Osteoblast (primary cell): ENCODE results near the gene CDK5RAP2. TPM values are rescaled to one million over a fixed set of nuclear protein-coding genes. Genes with fewer than 3 reads are reported as not detected.
"Not testable (repeated sequence)": the region's sequence is repeated elsewhere in the genome, so short reads cannot be mapped to it uniquely, and the experiment has no call there.

Experiments used
- DNase-seq: peaks from one replicate; pipeline ENCODE4 v3.0.0; 2011; ENCODE audit warnings: low spot score, mixed read lengths; ENCODE audit not compliant: insufficient read length; ENCODE audit errors: missing footprints
- H2AFZ ChIP-seq: 2 replicates; pipeline ENCODE4 v1.6.0; 2011; ENCODE audit warnings: mild to moderate bottlenecking, low read length
- H3K27ac ChIP-seq: 2 replicates; pipeline ENCODE4 v1.5.1; 2011; ENCODE audit warnings: mild to moderate bottlenecking, low read depth, low read length, moderate library complexity
- H3K27me3 ChIP-seq: 2 replicates; pipeline ENCODE4 v1.6.0; 2012; ENCODE audit warnings: mild to moderate bottlenecking, control low read depth, inconsistent platforms, low read length, moderate library complexity; ENCODE audit not compliant: insufficient read depth
- H3K36me3 ChIP-seq: 2 replicates; pipeline ENCODE4 v1.5.1; 2011; ENCODE audit warnings: mild to moderate bottlenecking, low read length, control low read depth, moderate library complexity; ENCODE audit not compliant: insufficient read depth
- H3K4me1 ChIP-seq: 2 replicates; pipeline ENCODE4 v1.5.1; 2011; ENCODE audit warnings: mild to moderate bottlenecking, low read length, control low read depth, moderate library complexity; ENCODE audit not compliant: insufficient read depth
- H3K4me2 ChIP-seq: 2 replicates; pipeline ENCODE4 v1.6.0; 2011; ENCODE audit warnings: mild to moderate bottlenecking, low read length; ENCODE audit not compliant: insufficient read depth
- H3K4me3 ChIP-seq: fragments of 200-600 bp; sonication (generic); 3 replicates; pipeline ENCODE4 v1.5.1; 2012; ENCODE audit warnings: mild to moderate bottlenecking, low read length, inconsistent platforms; ENCODE audit not compliant: insufficient read depth
- H3K79me2 ChIP-seq: 2 replicates; pipeline ENCODE4 v1.6.0; 2012; ENCODE audit warnings: mild to moderate bottlenecking, low read length, control low read depth, inconsistent platforms; ENCODE audit not compliant: insufficient read depth
- H3K9me3 ChIP-seq: 2 replicates; pipeline ENCODE4 v1.5.1; 2011; ENCODE audit warnings: low read depth, low read length, control low read depth
- H4K20me1 ChIP-seq: 2 replicates; pipeline ENCODE4 v1.6.0; 2012; ENCODE audit warnings: mild to moderate bottlenecking, low read length, control low read depth; ENCODE audit not compliant: insufficient read depth
- CTCF ChIP-seq: IDR thresholded peaks from 2 replicates; pipeline ENCODE4 v1.5.1; 2011; ENCODE audit warnings: mild to moderate bottlenecking, low read depth, low read length, moderate library complexity; ENCODE audit errors: extremely low read depth
- total RNA-seq: library from RNA; depleted of rRNA; stranded (reverse); fragments of >200 nt; gene quantifications from 2 replicates; pipeline ENCODE4 v1.2.3, GENCODE V29; 2012

Gene CDK5RAP2
- total RNA-seq, 1 donor = 59.7 TPM

GRCh38 chr9:120524038-120524437 lies 55.9 kb downstream of the CDK5RAP2 start:
- Histone ChIP-seq H3K27ac (no peak overlapping the region), H3K9me3 (no peaks in the 10 kb centered on the region), H4K20me1 (no peaks in the 10 kb centered on the region), H3K27me3 (no peaks in the 10 kb centered on the region), H3K4me2 (no peak overlapping the region), H2AFZ (no peak overlapping the region), H3K4me3 (no peak overlapping the region), H3K4me1 (no peaks in the 10 kb centered on the region), H3K79me2 (no peaks in the 10 kb centered on the region), H3K36me3 (peaks cover 46% of the 10 kb centered on the region)
- TF ChIP-seq CTCF = no peak
- DNase-seq = no peak

GRCh38 chr9:120522558-120522957 lies 57.4 kb downstream of the CDK5RAP2 start:
- Histone ChIP-seq H3K4me2 (no peak overlapping the region), H3K4me3 (no peak overlapping the region), H4K20me1 (no peaks in the 10 kb centered on the region), H3K4me1 (no peaks in the 10 kb centered on the region), H3K9me3 (no peaks in the 10 kb centered on the region), H3K79me2 (no peaks in the 10 kb centered on the region), H3K36me3 (peaks cover 38% of the 10 kb centered on the region), H3K27ac (no peak overlapping the region), H2AFZ (no peak overlapping the region), H3K27me3 (no peaks in the 10 kb centered on the region)
- DNase-seq = no peak
- TF ChIP-seq CTCF = no peak

DNA sequence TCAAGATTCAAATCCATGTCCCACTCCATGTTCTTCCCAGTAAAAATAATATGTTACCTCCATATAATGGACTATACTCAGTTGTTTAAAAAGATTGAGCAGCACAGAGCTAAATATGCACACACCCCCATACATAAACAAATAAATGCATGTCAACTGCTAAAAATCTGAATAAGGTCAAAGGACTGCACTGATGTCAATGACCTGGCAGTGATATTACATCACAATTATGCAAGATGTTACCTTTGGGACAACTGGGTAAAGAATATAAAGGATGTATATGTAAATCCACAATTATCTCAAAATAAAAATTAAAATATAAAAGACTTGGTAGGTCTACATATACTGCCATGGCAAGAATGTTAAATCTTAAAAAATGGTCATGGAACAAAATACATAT lies 57.9 kb downstream of the CDK5RAP2 start:
- no peaks in the 10 kb centered on the region for H4K20me1 ChIP-seq
- H2AFZ ChIP-seq = no peak overlapping the region
- H3K9me3 ChIP-seq = no peaks in the 10 kb centered on the region
- no peak for TF ChIP-seq CTCF
- H3K27me3 ChIP-seq = no peaks in the 10 kb centered on the region
- no peak overlapping the region for H3K27ac ChIP-seq
- H3K36me3 ChIP-seq = peaks cover 35% of the 10 kb centered on the region
- no peak for DNase-seq
- H3K4me1 ChIP-seq = no peaks in the 10 kb centered on the region
- no peak overlapping the region for H3K4me2 ChIP-seq
- no peak overlapping the region for H3K4me3 ChIP-seq
- H3K79me2 ChIP-seq = no peaks in the 10 kb centered on the region

DNA sequence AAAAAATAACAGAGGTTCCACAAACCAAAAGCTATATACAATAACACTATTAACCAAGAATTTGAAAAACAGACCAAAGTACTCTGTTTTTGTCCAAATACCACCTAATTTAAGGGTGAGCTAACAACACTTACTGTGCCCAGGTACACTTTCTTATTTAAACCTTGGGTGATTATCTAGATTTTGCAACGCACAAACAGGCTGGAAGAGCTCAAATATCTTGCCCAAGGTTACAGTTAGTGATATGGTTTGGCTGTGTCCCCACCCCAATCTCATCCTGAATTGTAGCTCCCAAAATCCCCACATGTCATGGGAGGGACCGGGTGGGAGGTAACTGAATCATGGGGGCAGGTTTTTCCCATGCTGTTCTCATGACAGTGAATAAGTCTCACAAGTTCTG lies 58.9 kb downstream of the CDK5RAP2 start:
- H3K79me2 ChIP-seq = no peaks in the 10 kb centered on the region
- TF ChIP-seq CTCF = no peak
- H3K27me3 ChIP-seq = no peaks in the 10 kb centered on the region
- no peak overlapping the region for H3K4me2 ChIP-seq
- H3K4me1 ChIP-seq = no peaks in the 10 kb centered on the region
- no peaks in the 10 kb centered on the region for H3K9me3 ChIP-seq
- H3K4me3 ChIP-seq = no peak overlapping the region
- H4K20me1 ChIP-seq = no peaks in the 10 kb centered on the region
- no peak overlapping the region for H2AFZ ChIP-seq
- no peak for DNase-seq
- H3K27ac ChIP-seq = no peak overlapping the region
- peaks cover 30% of the 10 kb centered on the region for H3K36me3 ChIP-seq

DNA sequence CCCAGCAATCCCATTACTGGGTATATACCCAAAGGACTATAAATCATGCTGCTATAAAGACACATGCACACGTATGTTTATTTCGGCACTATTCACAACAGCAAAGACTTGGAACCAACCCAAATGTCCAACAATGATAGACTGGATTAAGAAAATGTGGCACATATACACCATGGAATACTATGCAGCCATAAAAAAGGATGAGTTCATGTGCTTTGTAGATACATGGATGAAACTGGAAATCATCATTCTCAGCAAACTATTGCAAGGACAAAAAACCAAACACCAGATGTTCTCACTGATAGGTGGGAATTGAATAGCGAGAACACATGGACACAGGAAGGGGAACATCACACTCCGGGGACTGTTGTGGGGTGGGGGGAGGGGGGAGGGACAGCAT lies 64.0 kb downstream of the CDK5RAP2 start:
- H3K4me2 ChIP-seq, H3K27ac ChIP-seq, DNase-seq, H2AFZ ChIP-seq, H3K4me3 ChIP-seq, H4K20me1 ChIP-seq, H3K4me1 ChIP-seq, H3K27me3 ChIP-seq, H3K9me3 ChIP-seq, H3K79me2 ChIP-seq: not testable (repeated sequence)
- peaks cover 28% of the 10 kb centered on the region for H3K36me3 ChIP-seq

DNA sequence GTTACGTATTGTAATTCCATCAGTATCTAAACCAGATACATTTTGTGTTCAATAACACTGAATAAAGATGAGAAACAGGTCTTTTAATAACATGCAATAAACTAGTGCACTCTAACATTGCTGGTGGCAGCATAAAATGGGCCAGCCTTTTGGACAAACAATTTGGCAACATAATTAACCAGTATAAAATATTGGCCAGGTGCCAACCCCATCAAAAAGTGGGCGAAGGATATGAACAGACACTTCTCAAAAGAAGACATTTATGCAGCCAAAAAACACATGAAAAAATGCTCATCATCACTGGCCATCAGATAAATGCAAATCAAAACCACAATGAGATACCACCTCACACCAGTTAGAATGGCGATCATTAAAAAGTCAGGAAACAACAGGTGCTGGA lies 64.5 kb downstream of the CDK5RAP2 start:
- H3K79me2 ChIP-seq, H3K27ac ChIP-seq: not testable (repeated sequence)
- peaks cover 28% of the 10 kb centered on the region for H3K36me3 ChIP-seq

More for the DNA sequence above, 64.5 kb downstream of the CDK5RAP2 start:
- H3K4me1 ChIP-seq, H3K4me3 ChIP-seq, H3K9me3 ChIP-seq, H3K4me2 ChIP-seq, H4K20me1 ChIP-seq, H2AFZ ChIP-seq, H3K27me3 ChIP-seq, DNase-seq: not testable (repeated sequence)
